Breast epithelium (tissue), 3 donors: Measurements from ENCODE around the gene KISS1.

Source experiments
- POLR2A ChIP-seq: fragments of 450-650 bp; IDR thresholded peaks from one replicate; pipeline ENCODE4 v1.6.1; 2016; ENCODE audit warnings: antibody characterized with exemption, mild to moderate bottlenecking, moderate library complexity
- POLR2AphosphoS5 ChIP-seq, 3 donors: sonication (generic); formaldehyde crosslinking; IDR thresholded peaks; one replicate each; pipeline ENCODE4 v1.6.1; 2017; ENCODE audit warnings: antibody characterized with exemption in 3 of 3
- TF ChIP-seq, protein P1 (sequence below), 3 donors: fragments of 450-650 bp; IDR thresholded peaks; one replicate each; pipeline ENCODE4 v1.5.1; 2016 to 2017; ENCODE audit warnings: antibody characterized with exemption in 3 of 3, mild to moderate bottlenecking in 3 of 3, moderate library complexity in 3 of 3

GRCh38 chr1:204221271-204221670, 25.0 kb upstream of the KISS1 start:
- TF ChIP-seq, protein P1, sequence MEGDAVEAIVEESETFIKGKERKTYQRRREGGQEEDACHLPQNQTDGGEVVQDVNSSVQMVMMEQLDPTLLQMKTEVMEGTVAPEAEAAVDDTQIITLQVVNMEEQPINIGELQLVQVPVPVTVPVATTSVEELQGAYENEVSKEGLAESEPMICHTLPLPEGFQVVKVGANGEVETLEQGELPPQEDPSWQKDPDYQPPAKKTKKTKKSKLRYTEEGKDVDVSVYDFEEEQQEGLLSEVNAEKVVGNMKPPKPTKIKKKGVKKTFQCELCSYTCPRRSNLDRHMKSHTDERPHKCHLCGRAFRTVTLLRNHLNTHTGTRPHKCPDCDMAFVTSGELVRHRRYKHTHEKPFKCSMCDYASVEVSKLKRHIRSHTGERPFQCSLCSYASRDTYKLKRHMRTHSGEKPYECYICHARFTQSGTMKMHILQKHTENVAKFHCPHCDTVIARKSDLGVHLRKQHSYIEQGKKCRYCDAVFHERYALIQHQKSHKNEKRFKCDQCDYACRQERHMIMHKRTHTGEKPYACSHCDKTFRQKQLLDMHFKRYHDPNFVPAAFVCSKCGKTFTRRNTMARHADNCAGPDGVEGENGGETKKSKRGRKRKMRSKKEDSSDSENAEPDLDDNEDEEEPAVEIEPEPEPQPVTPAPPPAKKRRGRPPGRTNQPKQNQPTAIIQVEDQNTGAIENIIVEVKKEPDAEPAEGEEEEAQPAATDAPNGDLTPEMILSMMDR (IDR thresholded peaks at IDR 0.05): no peak
- TF ChIP-seq POLR2AphosphoS5 (IDR thresholded peaks at IDR 0.05) (no peak), POLR2A (no peak)
